Stimulated activated CD8-positive, alpha-beta memory T cell treated with anti-CD3 and anti-CD28 coated beads, Interleukin-4, amount 100 ng/mL, for 48 hours (primary cell): ENCODE results near the gene FUT7.

Source experiments
- DNase-seq: peaks from one replicate; pipeline ENCODE4 v3.0.0-alpha.2; 2020

Gene FUT7

DNA sequence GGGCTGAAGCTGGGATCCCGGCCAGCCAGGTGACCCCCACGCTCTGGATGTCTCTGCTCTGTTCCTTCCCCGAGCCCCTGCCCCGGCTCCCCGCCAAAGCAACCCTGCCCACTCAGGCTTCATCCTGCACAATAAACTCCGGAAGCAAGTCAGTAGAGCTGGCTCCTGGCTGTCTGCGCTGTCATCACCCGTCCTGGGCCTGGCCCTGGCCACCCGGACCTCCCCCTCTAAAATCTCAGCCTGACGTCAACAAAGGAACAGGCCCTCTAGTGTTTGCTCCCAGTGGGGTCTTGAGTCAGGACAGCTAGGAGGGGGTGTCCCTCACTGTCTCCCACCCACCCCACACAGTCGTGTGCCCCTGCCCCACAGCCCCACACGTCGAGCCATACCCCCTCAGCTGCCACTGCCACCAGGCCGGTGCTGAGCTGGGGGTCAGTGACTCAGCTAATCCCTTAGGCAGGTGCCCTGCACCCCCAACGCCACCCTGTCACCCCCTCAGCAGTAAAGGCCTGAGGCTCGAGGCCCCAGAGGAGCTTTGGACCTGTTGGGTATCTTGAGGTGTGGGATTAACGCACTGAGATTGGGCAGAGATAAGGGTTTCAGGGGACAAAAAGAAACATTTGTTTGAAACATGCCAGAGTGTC is 50.2 kb downstream of the FUT7 start:
- no peak for DNase-seq

DNA sequence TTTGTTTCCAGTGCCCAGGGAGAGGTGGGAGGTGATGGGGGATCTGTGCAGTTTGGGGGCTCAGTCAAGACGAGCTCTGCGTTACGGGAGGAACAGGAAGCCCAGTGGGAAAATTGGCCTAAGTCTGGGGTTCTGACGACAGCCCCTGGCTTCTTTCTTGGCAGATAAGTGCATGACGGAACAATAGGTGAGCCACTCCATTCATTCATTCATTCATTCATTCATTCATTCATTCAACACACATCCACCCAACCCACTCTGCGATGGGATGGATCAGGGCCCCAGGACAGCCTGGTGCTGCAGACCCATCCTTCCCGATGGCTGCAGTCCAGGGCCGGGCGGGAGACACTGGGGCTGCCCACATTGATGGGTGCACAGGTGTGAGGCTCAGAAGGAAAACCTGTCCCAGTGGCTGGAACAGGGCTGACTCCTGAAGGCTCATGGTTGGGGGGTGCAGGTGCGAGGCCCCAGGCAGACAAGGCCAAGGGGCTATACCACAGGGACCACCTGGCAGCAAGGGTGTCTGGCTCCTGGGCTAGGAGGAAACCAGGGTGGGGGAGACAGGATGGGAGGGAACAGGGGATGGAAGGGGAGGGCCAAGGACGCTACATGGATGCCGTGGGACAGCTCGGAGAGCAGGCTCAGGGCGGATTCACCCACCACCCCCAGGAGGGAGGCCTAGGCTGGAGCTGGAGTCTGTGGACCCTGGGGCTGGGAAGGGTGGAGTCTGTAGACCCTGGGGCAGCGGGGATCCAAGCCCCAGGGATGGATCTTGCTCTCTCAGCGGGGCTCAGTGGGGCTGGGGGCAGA is 51.0 kb downstream of the FUT7 start:
- DNase-seq = no peak
